Measurements from ENCODE around the gene IFI6.
"Not testable (repeated sequence)": the region's sequence is repeated elsewhere in the genome, so short reads cannot be mapped to it uniquely, and the experiment has no call there.

The IFI6 gene

GRCh38 chr1:27686223-27686990, 14.4 kb upstream of the IFI6 start:
- no peak overlapping the region for H3K4me3 Mint-ChIP-seq
- peaks cover 16% of the 10 kb centered on the region for H3K9me3 Mint-ChIP-seq
- peaks cover 18% of the 10 kb centered on the region for H3K4me1 Mint-ChIP-seq (ENCODE audit: low read depth)
- H3K36me3 Mint-ChIP-seq (ENCODE audit: low read depth) = peaks cover 5% of the 10 kb centered on the region
- H3K27ac Mint-ChIP-seq = no peak overlapping the region
- H3K27me3 Mint-ChIP-seq (ENCODE audit: low read depth) = peaks cover 13% of the 10 kb centered on the region

GRCh38 chr1:27684176-27684575, 12.2 kb upstream of the IFI6 start:
- H3K27ac Mint-ChIP-seq = no peak overlapping the region
- no peak overlapping the region for H3K4me3 Mint-ChIP-seq
- H3K36me3 Mint-ChIP-seq (ENCODE audit: low read depth) = peaks cover 7% of the 10 kb centered on the region
- H3K9me3 Mint-ChIP-seq = peaks cover 28% of the 10 kb centered on the region
- peaks cover 10% of the 10 kb centered on the region for H3K27me3 Mint-ChIP-seq (ENCODE audit: low read depth)
- H3K4me1 Mint-ChIP-seq (ENCODE audit: low read depth) = peaks cover 3% of the 10 kb centered on the region

DNA sequence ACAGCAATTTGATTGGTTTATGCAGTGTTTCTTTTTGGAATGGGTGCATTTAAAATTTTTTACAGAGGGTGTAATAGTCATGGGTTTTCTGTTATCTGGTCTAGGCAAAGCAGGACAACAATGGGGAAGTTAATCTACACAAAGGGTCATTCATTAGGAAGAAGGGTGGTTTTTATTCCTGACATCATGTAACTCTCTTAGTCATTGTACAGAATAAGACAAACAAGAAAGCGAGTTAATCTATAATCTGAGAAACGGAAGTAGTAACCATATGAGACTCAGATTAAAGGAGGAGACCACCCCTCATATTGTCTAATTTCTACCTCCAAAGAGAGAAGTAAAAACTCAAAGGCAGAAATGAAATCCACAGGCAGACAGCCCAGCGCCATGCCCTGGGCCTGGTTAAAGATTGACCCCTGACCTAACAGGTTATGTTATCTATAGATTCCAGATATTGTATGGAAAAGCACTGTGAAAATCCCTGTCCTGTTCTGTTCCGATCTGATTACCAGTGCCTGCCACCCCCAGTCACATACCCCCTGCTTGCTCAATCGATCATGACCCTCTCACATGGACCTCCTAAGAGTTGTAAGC, 10.5 kb upstream of the IFI6 start:
- peaks cover 10% of the 10 kb centered on the region for H3K27me3 Mint-ChIP-seq (ENCODE audit: low read depth)
- peaks cover 28% of the 10 kb centered on the region for H3K9me3 Mint-ChIP-seq
- peaks cover 7% of the 10 kb centered on the region for H3K36me3 Mint-ChIP-seq (ENCODE audit: low read depth)
- no peak overlapping the region for H3K4me3 Mint-ChIP-seq
- no peaks in the 10 kb centered on the region for H3K4me1 Mint-ChIP-seq (ENCODE audit: low read depth)
- no peak overlapping the region for H3K27ac Mint-ChIP-seq

DNA sequence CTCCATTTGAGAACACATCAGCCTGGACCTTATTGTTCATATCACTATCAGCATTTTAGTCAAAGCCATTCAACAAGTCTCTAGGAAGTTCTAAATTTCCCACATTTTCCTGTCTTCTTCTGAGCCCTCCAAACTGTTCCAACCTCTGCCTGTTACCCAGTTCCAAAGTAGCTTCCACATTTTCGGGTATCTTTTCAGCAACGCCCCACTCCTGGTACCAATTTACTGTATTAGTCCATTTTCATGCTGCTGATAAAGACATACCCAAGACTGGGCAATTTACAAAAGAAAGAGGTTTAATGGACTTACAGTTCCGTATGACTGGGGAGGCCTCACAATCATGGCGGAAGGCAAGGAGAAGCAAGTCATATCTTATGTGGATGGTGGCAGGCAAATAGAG, 9.6 kb upstream of the IFI6 start:
- H3K9me3 Mint-ChIP-seq = peaks cover 28% of the 10 kb centered on the region
- H3K4me3 Mint-ChIP-seq; H3K27ac Mint-ChIP-seq; H3K4me1 Mint-ChIP-seq (ENCODE audit: low read depth); H3K36me3 Mint-ChIP-seq (ENCODE audit: low read depth); H3K27me3 Mint-ChIP-seq (ENCODE audit: low read depth): not testable (repeated sequence)

DNA sequence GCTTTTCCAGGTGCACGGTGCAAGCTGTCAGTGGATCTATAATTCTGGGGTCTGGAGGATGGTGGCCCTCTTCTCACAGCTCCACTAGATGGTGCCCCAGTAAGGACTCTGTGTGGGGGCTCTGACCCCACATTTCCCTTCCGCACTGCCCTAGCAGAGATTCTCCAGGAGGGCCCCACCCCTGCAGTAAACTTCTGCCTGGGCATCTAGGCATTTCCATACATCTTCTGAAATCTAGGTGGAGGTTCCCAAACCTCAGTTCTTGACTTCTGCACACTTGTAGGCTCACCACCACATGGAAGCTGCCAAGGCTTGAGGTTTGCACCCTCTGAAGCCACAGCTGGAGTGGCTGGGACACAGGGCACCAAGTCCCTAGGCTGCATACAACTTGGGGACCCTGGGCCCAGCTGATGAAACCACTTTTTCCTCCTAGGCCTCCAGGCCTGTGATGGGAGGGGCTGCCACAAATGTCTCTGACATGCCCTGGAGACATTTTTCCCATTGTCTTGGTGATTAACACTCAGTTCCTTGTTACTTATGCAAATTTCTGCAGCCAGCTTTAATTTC, 8.3 kb upstream of the IFI6 start:
- not testable (repeated sequence) for H3K4me1 Mint-ChIP-seq (ENCODE audit: low read depth); H3K27me3 Mint-ChIP-seq (ENCODE audit: low read depth); H3K36me3 Mint-ChIP-seq (ENCODE audit: low read depth); H3K27ac Mint-ChIP-seq; H3K4me3 Mint-ChIP-seq
- H3K9me3 Mint-ChIP-seq = peaks cover 28% of the 10 kb centered on the region

DNA sequence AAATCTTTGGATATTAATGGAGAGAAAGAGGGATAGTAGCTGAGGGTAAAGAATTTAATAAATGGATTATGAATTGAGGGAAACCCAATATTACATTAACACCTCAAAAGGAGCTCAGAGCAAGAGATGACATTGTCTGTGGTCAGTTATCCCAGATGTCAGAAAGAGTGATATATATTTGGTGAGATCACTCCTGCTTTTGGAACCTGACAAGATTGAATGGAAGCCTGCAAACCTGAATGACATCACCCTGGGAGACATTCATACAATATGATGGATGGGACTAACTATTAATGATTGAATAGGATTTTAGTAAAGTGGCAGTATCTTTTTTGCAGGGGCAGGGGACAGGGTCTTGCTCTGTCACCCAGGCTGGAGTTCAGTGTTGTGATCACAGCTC, 6.8 kb upstream of the IFI6 start:
- Mint-ChIP-seq H3K27ac (no peak overlapping the region), H3K4me3 (no peak overlapping the region), H3K27me3 (ENCODE audit: low read depth) (peaks cover 6% of the 10 kb centered on the region), H3K9me3 (peaks cover 28% of the 10 kb centered on the region), H3K36me3 (ENCODE audit: low read depth) (peaks cover 7% of the 10 kb centered on the region), H3K4me1 (ENCODE audit: low read depth) (no peaks in the 10 kb centered on the region)

GRCh38 chr1:27676410-27676809, 4.4 kb upstream of the IFI6 start:
- Mint-ChIP-seq H3K27me3 (ENCODE audit: low read depth) (no peaks in the 10 kb centered on the region), H3K4me1 (ENCODE audit: low read depth) (peaks cover 10% of the 10 kb centered on the region), H3K36me3 (ENCODE audit: low read depth) (peaks cover 1% of the 10 kb centered on the region), H3K4me3 (no peak overlapping the region), H3K27ac (no peak overlapping the region), H3K9me3 (peaks cover 19% of the 10 kb centered on the region)

GRCh38 chr1:27672750-27673112, 739 bp upstream of the IFI6 start:
- no peaks in the 10 kb centered on the region for H3K27me3 Mint-ChIP-seq (ENCODE audit: low read depth)
- H3K4me1 Mint-ChIP-seq (ENCODE audit: low read depth) = peaks cover 33% of the 10 kb centered on the region
- no peak overlapping the region for H3K4me3 Mint-ChIP-seq
- H3K36me3 Mint-ChIP-seq (ENCODE audit: low read depth) = peaks cover 8% of the 10 kb centered on the region
- H3K9me3 Mint-ChIP-seq = no peaks in the 10 kb centered on the region
- peak overlapping the region; percentile 95 for H3K27ac Mint-ChIP-seq

DNA sequence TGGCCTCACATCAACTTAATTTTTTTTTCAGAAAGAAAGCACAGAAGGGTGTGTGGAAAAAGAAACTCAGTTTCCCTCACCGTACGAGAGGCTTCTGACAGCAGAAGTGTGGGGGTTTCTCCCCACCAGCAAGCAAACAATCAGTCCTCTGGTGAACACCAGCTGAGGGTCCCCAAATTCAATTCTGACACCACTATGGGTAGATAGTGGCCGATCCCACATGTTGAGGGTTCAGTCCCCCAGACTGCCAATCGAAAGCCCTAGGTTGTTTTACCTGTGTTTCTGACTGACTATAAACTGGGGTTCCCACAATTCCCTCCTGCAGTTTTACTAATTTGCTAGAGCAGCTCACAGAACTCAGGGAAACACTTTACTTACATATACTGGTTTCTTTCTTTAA, 2.1 kb downstream of the IFI6 start:
- H3K27ac Mint-ChIP-seq = no peak overlapping the region
- H3K4me3 Mint-ChIP-seq = peak overlapping the region; percentile 96
- no peaks in the 10 kb centered on the region for H3K9me3 Mint-ChIP-seq
- H3K36me3 Mint-ChIP-seq (ENCODE audit: low read depth) = peaks cover 24% of the 10 kb centered on the region
- peaks cover 39% of the 10 kb centered on the region for H3K4me1 Mint-ChIP-seq (ENCODE audit: low read depth)
- no peaks in the 10 kb centered on the region for H3K27me3 Mint-ChIP-seq (ENCODE audit: low read depth)

- peaks cover 24% of the 10 kb centered on the region for H3K36me3 Mint-ChIP-seq (ENCODE audit: low read depth)
- no peaks in the 10 kb centered on the region for H3K27me3 Mint-ChIP-seq (ENCODE audit: low read depth)
- H3K4me1 Mint-ChIP-seq (ENCODE audit: low read depth) = peaks cover 39% of the 10 kb centered on the region
- peak overlapping the region; percentile 74 for H3K4me3 Mint-ChIP-seq
- no peaks in the 10 kb centered on the region for H3K9me3 Mint-ChIP-seq
- H3K27ac Mint-ChIP-seq = peak overlapping the region; percentile 49
These were observed 2.9 kb downstream of the IFI6 start for GRCh38 chr1:27668808-27669723.

DNA sequence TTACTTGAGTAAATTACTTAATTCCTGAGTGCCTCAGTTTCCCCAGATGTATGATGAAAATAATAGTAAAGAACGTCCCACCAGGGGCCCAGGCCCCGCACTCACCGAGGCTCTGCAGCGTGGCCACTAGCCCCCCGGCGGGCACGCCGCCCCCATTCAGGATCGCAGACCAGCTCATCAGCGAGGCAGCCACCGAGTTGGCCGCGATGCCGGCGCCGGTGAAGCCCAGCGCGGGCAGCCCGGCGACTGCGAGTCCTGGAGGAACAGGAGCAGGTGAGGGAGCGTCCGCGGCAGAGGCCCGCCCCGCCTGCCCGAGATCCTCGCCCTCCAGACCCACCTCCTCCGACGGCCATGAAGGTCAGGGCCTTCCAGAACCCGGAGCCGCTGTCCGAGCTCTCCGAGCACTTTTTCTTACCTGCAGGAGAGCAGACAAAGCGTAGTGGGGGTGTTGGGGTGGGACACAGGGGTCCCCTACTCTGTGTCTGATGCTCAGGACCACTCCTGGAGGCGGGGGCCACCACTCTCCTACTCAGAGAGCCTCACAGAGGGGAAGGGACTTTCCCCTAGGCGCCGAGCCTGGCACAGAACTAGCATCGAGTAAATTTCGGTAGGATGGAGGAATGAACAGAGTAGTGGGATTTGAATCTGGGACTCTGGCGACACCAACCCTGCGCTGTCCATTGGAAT, 3.7 kb downstream of the IFI6 start:
- Mint-ChIP-seq H3K36me3 (ENCODE audit: low read depth) (peaks cover 26% of the 10 kb centered on the region), H3K4me3 (peak overlapping the region; percentile 28), H3K9me3 (no peaks in the 10 kb centered on the region), H3K27me3 (ENCODE audit: low read depth) (no peaks in the 10 kb centered on the region), H3K27ac (no peak overlapping the region), H3K4me1 (ENCODE audit: low read depth) (peaks cover 38% of the 10 kb centered on the region)

DNA sequence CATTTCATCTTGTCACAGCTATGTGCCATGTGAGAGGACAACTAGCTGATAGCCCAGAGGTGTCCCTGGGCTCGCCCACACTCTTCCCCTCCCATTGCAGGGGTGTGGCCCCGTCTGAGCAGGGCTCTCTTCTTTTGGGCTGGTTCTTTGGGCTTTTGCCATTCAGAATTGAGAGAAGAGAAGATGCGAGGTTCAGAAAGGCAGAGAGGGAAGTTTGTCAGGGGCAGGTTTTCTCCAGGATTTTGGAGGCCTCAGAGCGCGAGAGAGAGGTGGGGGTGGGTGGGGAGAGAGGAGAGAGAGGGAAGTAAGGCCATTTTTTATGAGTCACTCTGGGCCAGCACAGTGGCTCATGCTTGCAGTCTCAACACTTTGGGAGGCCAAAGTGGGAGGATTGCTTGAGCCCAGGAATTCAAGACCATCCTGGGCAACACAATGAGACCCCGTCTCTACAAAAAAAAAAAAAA, 5.2 kb downstream of the IFI6 start:
- H3K27ac Mint-ChIP-seq = no peak overlapping the region
- H3K36me3 Mint-ChIP-seq (ENCODE audit: low read depth) = peaks cover 30% of the 10 kb centered on the region
- no peaks in the 10 kb centered on the region for H3K27me3 Mint-ChIP-seq (ENCODE audit: low read depth)
- peaks cover 41% of the 10 kb centered on the region for H3K4me1 Mint-ChIP-seq (ENCODE audit: low read depth)
- no peak overlapping the region for H3K4me3 Mint-ChIP-seq
- H3K9me3 Mint-ChIP-seq = no peaks in the 10 kb centered on the region

DNA sequence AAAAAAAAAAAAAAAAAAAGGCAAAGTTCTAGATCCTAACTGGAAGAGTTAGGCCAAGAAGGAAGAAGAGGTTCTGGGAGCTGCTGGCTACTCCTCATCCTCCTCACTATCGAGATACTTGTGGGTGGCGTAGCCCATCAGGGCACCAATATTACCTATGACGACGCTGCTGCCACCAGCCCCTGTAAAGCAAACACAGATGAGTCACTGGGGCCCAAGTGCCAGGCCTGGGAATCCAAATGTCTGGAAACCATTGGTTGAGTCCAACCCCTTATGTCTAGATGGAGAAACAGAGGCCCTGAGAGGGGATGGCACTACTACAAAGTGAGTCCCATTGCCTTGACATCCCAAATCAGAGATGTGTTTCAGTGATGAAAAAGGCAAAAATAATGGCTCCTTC, 5.7 kb downstream of the IFI6 start:
- H3K4me1 Mint-ChIP-seq (ENCODE audit: low read depth) = peaks cover 46% of the 10 kb centered on the region
- peaks cover 32% of the 10 kb centered on the region for H3K36me3 Mint-ChIP-seq (ENCODE audit: low read depth)
- no peaks in the 10 kb centered on the region for H3K9me3 Mint-ChIP-seq
- H3K27ac Mint-ChIP-seq = no peak overlapping the region
- H3K27me3 Mint-ChIP-seq (ENCODE audit: low read depth) = no peaks in the 10 kb centered on the region
- H3K4me3 Mint-ChIP-seq = no peak overlapping the region

GRCh38 chr1:27665016-27665651, 6.9 kb downstream of the IFI6 start:
- Mint-ChIP-seq H3K27ac (no peak overlapping the region), H3K9me3 (no peaks in the 10 kb centered on the region), H3K4me1 (ENCODE audit: low read depth) (peaks cover 47% of the 10 kb centered on the region), H3K4me3 (no peak overlapping the region), H3K27me3 (ENCODE audit: low read depth) (no peaks in the 10 kb centered on the region), H3K36me3 (ENCODE audit: low read depth) (peaks cover 34% of the 10 kb centered on the region)
